ENCODE measurements around the gene H2BK1. TPM values are rescaled to one million over a fixed set of nuclear protein-coding genes. Genes with fewer than 3 reads are reported as not detected.

H2BK1 gene
- total and polyA plus RNA-seq, 2 of the 13 experiments (the other 11 are each of a cell fraction or from before 2014, with no cell fraction given): not detected

DNA sequence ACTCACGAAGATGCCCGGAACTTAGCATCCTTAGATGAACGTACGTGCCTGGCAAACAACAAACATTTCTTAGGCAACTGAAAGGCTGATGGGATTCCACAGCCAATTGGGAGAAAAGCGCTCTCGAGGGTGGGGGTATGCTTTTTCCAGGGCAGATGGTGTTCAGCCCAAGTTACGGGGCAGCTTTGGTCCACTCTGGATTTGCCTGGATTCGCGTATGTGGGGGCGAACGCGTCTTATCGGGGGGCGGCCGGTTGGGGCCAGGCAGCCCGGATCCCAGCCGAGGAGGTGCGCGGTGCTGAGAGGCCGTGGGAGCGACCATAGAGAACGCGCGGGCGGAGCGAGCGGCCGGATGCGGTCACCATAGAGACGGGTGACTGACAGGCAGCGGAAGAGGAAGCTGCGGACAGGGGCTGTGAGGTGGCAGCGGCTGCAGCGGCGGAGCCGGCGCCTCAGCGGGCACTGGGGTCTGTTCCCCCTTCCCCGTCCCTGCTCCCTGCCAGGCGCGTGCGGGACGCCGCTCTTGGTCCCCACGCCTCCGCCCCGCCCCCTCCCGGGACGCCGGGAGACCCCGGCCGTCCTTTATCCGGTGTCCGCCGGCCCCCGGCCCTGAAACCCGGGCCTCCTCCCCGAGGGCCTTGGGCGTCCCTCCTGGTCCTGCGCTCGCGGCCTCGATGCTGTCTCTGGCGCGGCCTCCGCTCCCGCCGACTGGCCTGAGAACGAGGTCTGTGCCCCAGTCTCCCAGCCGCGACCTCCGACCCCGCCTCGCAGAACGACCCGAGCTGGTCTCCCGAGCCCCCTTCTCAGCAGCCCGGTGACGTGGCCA, 22.0 kb upstream of the H2BK1 start, which contains the start of gene CHPF2 (continued):
- TF ChIP-seq ZNF570 (CRISPR knock-in tag; IDR thresholded peaks at IDR 0.05; ENCODE audit: borderline replicate concordance) (no peak), FOXC1 (CRISPR knock-in tag; IDR thresholded peaks at IDR 0.05; ENCODE audit: borderline replicate concordance) (no peak; the same call in 1 of the 2 replicates), SETDB1 (CRISPR knock-in tag; IDR thresholded peaks at IDR 0.05; ENCODE audit: borderline replicate concordance) (no peak), GABPB1 (CRISPR knock-in tag; IDR thresholded peaks at IDR 0.05) (peak; percentile 98), EEA1 (CRISPR knock-in tag; IDR thresholded peaks at IDR 0.05; ENCODE audit: borderline replicate concordance) (no peak; the same call in 1 of the 2 replicates), NCOA1 (CRISPR knock-in tag; IDR thresholded peaks at IDR 0.05) (no peak), NR3C1 (CRISPR knock-in tag; IDR thresholded peaks at IDR 0.05) (no peak), AGO1 (IDR thresholded peaks at IDR 0.05; ENCODE audit: low read depth, low read length, poor library complexity, severe bottlenecking) (peak; percentile 23), ZNF33B (CRISPR knock-in tag; IDR thresholded peaks at IDR 0.05) (no peak), MTF1 (CRISPR knock-in tag; IDR thresholded peaks at IDR 0.05) (no peak)
- TF ChIP-seq, protein P1, sequence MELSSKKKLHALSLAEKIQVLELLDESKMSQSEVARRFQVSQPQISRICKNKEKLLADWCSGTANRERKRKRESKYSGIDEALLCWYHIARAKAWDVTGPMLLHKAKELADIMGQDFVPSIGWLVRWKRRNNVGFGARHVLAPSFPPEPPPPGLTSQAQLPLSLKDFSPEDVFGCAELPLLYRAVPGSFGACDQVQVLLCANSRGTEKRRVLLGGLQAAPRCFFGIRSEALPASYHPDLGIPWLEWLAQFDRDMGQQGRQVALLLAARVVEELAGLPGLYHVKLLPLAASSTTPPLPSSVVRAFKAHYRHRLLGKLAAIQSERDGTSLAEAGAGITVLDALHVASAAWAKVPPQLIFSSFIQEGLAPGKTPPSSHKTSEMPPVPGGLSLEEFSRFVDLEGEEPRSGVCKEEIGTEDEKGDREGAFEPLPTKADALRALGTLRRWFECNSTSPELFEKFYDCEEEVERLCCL (CRISPR knock-in tag; IDR thresholded peaks at IDR 0.05; ENCODE audit: borderline replicate concordance): no peak
- TF ChIP-seq, protein P2, sequence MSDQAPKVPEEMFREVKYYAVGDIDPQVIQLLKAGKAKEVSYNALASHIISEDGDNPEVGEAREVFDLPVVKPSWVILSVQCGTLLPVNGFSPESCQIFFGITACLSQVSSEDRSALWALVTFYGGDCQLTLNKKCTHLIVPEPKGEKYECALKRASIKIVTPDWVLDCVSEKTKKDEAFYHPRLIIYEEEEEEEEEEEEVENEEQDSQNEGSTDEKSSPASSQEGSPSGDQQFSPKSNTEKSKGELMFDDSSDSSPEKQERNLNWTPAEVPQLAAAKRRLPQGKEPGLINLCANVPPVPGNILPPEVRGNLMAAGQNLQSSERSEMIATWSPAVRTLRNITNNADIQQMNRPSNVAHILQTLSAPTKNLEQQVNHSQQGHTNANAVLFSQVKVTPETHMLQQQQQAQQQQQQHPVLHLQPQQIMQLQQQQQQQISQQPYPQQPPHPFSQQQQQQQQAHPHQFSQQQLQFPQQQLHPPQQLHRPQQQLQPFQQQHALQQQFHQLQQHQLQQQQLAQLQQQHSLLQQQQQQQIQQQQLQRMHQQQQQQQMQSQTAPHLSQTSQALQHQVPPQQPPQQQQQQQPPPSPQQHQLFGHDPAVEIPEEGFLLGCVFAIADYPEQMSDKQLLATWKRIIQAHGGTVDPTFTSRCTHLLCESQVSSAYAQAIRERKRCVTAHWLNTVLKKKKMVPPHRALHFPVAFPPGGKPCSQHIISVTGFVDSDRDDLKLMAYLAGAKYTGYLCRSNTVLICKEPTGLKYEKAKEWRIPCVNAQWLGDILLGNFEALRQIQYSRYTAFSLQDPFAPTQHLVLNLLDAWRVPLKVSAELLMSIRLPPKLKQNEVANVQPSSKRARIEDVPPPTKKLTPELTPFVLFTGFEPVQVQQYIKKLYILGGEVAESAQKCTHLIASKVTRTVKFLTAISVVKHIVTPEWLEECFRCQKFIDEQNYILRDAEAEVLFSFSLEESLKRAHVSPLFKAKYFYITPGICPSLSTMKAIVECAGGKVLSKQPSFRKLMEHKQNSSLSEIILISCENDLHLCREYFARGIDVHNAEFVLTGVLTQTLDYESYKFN (CRISPR knock-in tag; conservative IDR thresholded peaks at IDR 0.05): 0 out of 2 replicates have a peak, but pooled peaks have one; percentile 30
- TF ChIP-seq, protein P3, sequence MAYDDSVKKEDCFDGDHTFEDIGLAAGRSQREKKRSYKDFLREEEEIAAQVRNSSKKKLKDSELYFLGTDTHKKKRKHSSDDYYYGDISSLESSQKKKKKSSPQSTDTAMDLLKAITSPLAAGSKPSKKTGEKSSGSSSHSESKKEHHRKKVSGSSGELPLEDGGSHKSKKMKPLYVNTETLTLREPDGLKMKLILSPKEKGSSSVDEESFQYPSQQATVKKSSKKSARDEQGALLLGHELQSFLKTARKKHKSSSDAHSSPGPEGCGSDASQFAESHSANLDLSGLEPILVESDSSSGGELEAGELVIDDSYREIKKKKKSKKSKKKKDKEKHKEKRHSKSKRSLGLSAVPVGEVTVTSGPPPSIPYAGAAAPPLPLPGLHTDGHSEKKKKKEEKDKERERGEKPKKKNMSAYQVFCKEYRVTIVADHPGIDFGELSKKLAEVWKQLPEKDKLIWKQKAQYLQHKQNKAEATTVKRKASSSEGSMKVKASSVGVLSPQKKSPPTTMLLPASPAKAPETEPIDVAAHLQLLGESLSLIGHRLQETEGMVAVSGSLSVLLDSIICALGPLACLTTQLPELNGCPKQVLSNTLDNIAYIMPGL (CRISPR knock-in tag; IDR thresholded peaks at IDR 0.05; ENCODE audit: borderline replicate concordance in 1 of 2, low read depth in 1 of 2): peak in 1 of 2 experiments; percentile 72; a peak in 2 of 4 replicates
- TF ChIP-seq, protein P4, sequence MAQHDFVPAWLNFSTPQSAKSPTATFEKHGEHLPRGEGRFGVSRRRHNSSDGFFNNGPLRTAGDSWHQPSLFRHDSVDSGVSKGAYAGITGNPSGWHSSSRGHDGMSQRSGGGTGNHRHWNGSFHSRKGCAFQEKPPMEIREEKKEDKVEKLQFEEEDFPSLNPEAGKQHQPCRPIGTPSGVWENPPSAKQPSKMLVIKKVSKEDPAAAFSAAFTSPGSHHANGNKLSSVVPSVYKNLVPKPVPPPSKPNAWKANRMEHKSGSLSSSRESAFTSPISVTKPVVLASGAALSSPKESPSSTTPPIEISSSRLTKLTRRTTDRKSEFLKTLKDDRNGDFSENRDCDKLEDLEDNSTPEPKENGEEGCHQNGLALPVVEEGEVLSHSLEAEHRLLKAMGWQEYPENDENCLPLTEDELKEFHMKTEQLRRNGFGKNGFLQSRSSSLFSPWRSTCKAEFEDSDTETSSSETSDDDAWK (CRISPR knock-in tag; IDR thresholded peaks at IDR 0.05): no peak
